ENCODE results near the gene GRAMD4.

DNA sequence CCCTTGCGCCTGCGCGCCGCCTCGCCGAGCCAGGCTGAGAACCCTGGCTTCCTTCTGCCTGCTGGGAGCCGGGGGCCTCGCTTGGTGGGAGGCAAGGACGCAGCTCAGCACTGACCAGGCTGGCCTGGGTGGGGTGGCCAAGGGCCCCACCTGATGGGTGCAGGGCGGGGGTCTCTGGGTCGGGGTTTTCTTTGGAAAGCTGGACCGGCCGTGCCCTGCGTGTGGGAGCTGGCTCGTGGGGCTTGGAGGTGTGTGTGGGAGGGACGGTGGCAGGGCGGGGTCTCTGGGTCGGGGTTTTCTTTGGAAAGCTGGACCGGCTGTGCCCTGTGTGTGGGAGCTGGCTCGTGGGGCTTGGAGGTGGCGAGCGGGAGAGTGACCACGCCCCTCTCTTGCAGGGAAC, 6.2 kb downstream of the GRAMD4 start:
- TF ChIP-seq, protein P1, sequence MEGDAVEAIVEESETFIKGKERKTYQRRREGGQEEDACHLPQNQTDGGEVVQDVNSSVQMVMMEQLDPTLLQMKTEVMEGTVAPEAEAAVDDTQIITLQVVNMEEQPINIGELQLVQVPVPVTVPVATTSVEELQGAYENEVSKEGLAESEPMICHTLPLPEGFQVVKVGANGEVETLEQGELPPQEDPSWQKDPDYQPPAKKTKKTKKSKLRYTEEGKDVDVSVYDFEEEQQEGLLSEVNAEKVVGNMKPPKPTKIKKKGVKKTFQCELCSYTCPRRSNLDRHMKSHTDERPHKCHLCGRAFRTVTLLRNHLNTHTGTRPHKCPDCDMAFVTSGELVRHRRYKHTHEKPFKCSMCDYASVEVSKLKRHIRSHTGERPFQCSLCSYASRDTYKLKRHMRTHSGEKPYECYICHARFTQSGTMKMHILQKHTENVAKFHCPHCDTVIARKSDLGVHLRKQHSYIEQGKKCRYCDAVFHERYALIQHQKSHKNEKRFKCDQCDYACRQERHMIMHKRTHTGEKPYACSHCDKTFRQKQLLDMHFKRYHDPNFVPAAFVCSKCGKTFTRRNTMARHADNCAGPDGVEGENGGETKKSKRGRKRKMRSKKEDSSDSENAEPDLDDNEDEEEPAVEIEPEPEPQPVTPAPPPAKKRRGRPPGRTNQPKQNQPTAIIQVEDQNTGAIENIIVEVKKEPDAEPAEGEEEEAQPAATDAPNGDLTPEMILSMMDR (conservative IDR thresholded peaks at IDR 0.05), result no peak
- TF ChIP-seq EZH2 (IDR thresholded peaks at IDR 0.05; ENCODE audit: low read depth), result no peak
